HPDE6-E6E7 (cell line): ENCODE results near the gene LYRM9.
"Not testable (repeated sequence)": the region's sequence is repeated elsewhere in the genome, so short reads cannot be mapped to it uniquely, and the experiment has no call there.

Experiments
- DNase-seq: peaks from one replicate; pipeline ENCODE4 v3.0.0; 2011; ENCODE audit warnings: missing footprints; ENCODE audit errors: extremely low spot score

LYRM9 gene

GRCh38 chr17:27892866-27893769 lies at the start of gene LYRM9:
TSS of gene LYRM9 (minus strand) at chr17:27893365. CDS start at chr17:27882694, 10,671 bp downstream.
- DNase-seq, result peak; percentile 85

- DNase-seq, result no peak
Measured at GRCh38 chr17:27940503-27941428, 47.6 kb upstream of the LYRM9 start.

- DNase-seq, result no peak
Measured at GRCh38 chr17:27939474-27940465, 46.6 kb upstream of the LYRM9 start.

- DNase-seq, result no peak
Measured at GRCh38 chr17:27938864-27939263, 45.7 kb upstream of the LYRM9 start.

GRCh38 chr17:27938241-27938640 lies 45.1 kb upstream of the LYRM9 start:
- DNase-seq, result no peak

- DNase-seq, result no peak
Measured at GRCh38 chr17:27937025-27937546, 43.9 kb upstream of the LYRM9 start.

GRCh38 chr17:27930000-27930399 lies 36.8 kb upstream of the LYRM9 start:
- DNase-seq, result no peak

- DNase-seq, result no peak
Measured at GRCh38 chr17:27928587-27928986, 35.4 kb upstream of the LYRM9 start.

- no peak for DNase-seq
Measured at GRCh38 chr17:27927781-27928180, 34.6 kb upstream of the LYRM9 start.

GRCh38 chr17:27921599-27921998 lies 28.4 kb upstream of the LYRM9 start:
- no peak for DNase-seq

GRCh38 chr17:27921077-27921476 lies 27.9 kb upstream of the LYRM9 start:
- DNase-seq, result no peak

- no peak for DNase-seq
Measured at GRCh38 chr17:27920569-27920968, 27.4 kb upstream of the LYRM9 start.

GRCh38 chr17:27919079-27919478 lies 25.9 kb upstream of the LYRM9 start:
- no peak for DNase-seq

GRCh38 chr17:27918498-27918897 lies 25.3 kb upstream of the LYRM9 start:
- DNase-seq, result no peak

- DNase-seq, result no peak
Measured at GRCh38 chr17:27917000-27917399, 23.8 kb upstream of the LYRM9 start.

GRCh38 chr17:27915709-27916108 lies 22.5 kb upstream of the LYRM9 start:
- DNase-seq, result no peak

- no peak for DNase-seq
Measured at GRCh38 chr17:27914382-27914781, 21.2 kb upstream of the LYRM9 start.

GRCh38 chr17:27912964-27913363 lies 19.8 kb upstream of the LYRM9 start:
- no peak for DNase-seq

GRCh38 chr17:27912299-27912698 lies 19.1 kb upstream of the LYRM9 start:
- DNase-seq, result not testable (repeated sequence)

GRCh38 chr17:27907976-27908558 lies 14.9 kb upstream of the LYRM9 start:
- DNase-seq, result no peak

- no peak for DNase-seq
Measured at GRCh38 chr17:27906623-27907022, 13.5 kb upstream of the LYRM9 start.
